Suprapubic skin (tissue), 3 donors: ENCODE results near the gene MMS22L.

Experiments used
- POLR2A ChIP-seq, 2 donors: fragments of 450-650 bp; IDR thresholded peaks; one replicate each; pipeline ENCODE4 v1.6.1; 2017; ENCODE audit warnings: antibody characterized with exemption in 2 of 2, mild to moderate bottlenecking in 2 of 2, moderate library complexity in 2 of 2
- TF ChIP-seq, protein P1 (sequence below), 2 donors: fragments of 200-600 bp in 1 of 2; fragments of 450-650 bp in 1 of 2; sonication (generic) in 1 of 2; IDR thresholded peaks; one replicate each; pipeline ENCODE4 v1.5.1; 2016 to 2019; ENCODE audit warnings: antibody characterized with exemption in 2 of 2, mild to moderate bottlenecking in 1 of 2, moderate library complexity in 1 of 2

DNA sequence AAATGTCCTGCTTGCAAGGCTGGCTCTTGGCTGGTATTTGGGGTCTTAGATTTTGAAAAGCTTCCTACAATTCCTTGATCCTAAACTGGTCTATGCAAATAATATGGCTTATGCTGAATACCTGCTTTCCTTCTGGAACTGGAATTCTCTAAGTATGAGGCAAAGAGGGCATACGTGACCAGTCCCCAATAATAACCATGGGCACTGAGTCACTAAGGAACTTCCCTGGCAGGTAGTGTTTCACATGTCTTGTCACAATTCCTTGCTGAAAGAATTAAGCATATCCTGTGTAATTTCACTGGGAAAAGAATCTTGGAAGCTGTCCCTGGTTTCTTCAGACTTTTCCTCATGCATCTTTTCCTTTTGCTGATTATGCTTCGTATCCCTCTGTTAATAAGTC lies 106.5 kb downstream of the MMS22L start:
- TF ChIP-seq POLR2A (IDR thresholded peaks at IDR 0.05) = no peak
- TF ChIP-seq, protein P1, sequence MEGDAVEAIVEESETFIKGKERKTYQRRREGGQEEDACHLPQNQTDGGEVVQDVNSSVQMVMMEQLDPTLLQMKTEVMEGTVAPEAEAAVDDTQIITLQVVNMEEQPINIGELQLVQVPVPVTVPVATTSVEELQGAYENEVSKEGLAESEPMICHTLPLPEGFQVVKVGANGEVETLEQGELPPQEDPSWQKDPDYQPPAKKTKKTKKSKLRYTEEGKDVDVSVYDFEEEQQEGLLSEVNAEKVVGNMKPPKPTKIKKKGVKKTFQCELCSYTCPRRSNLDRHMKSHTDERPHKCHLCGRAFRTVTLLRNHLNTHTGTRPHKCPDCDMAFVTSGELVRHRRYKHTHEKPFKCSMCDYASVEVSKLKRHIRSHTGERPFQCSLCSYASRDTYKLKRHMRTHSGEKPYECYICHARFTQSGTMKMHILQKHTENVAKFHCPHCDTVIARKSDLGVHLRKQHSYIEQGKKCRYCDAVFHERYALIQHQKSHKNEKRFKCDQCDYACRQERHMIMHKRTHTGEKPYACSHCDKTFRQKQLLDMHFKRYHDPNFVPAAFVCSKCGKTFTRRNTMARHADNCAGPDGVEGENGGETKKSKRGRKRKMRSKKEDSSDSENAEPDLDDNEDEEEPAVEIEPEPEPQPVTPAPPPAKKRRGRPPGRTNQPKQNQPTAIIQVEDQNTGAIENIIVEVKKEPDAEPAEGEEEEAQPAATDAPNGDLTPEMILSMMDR (IDR thresholded peaks at IDR 0.05) = no peak
